A549 (cell line): Measurements from ENCODE around the gene BRDT. TPM values are rescaled to one million over a fixed set of nuclear protein-coding genes. Genes with fewer than 3 reads are reported as not detected.

ENCODE experiments used
- ATAC-seq, 2 experiments: fragments of 200-7000 bp in 1 of 2; fragments of >200 bp in 1 of 2; cut with Nextera tagmentation in 1 of 2; cut with Tn5 transposase in 1 of 2; 3 replicates each; pipeline versions ENCODE4 v1.8.0 to v1.9.1; 2018 to 2020; ENCODE audit warnings: mild to moderate bottlenecking in 1 of 2, moderate library complexity in 1 of 2
- CTCF ChIA-PET: fragments of 300-600 bp; sonication (Branson Sonifier 250); formaldehyde crosslinking; extraction: SDS; loops from one replicate; lab custom pipeline; 2021; ENCODE audit warnings: antibody characterized with exemption, inconsistent platforms; lab: Yijun Ruan, JAX
- POLR2A ChIA-PET: fragments of 350-600 bp; formaldehyde crosslinking; extraction: SDS; loops from one replicate; lab custom pipeline; 2021; ENCODE audit warnings: antibody characterized with exemption, inconsistent platforms; lab: Yijun Ruan, JAX
- DNase-seq, 2 experiments: peaks; one replicate each; pipeline versions ENCODE4 v3.0.0 to v3.0.0-alpha.2; 2011 to 2016; ENCODE audit warnings: low read depth in 1 of 2, low spot score in 1 of 2
- FAIRE-seq: peaks from 2 replicates; lab custom pipeline; 2011; peaks lifted over from hg19 to GRCh38; lab: Jason Lieb, UNC
- H3K27ac ChIP-seq, 2 experiments: fragments of >200 bp; sonication (Bioruptor Twin); formaldehyde crosslinking; 3 replicates each; pipeline ENCODE4 v1.5.1; 2016 to 2017
- H3K4me1 ChIP-seq: fragments of >200 bp; sonication (Bioruptor Twin); formaldehyde crosslinking; 3 replicates; pipeline ENCODE4 v1.6.1; 2016
- H3K4me2 ChIP-seq: fragments of >200 bp; sonication (Bioruptor Twin); formaldehyde crosslinking; 3 replicates; pipeline ENCODE4 v1.6.1; 2016
- H3K4me3 ChIP-seq: fragments of >200 bp; sonication (Bioruptor Twin); formaldehyde crosslinking; 3 replicates; pipeline ENCODE4 v1.5.1; 2016
- H3K9me3 ChIP-seq: fragments of >200 bp; sonication (Bioruptor Twin); formaldehyde crosslinking; 3 replicates; pipeline ENCODE4 v1.6.1; 2016
- BHLHE40 ChIP-seq: IDR thresholded peaks from 2 replicates; pipeline ENCODE4 v1.6.1; 2012; ENCODE audit warnings: low read depth, low read length, inconsistent platforms
- EHF ChIP-seq: fragments of 250-450 bp; sonication (Bioruptor Pico); IDR thresholded peaks from 2 replicates; pipeline ENCODE4 v1.5.0; 2020; ENCODE audit warnings: mild to moderate bottlenecking
- ELK1 ChIP-seq: fragments of 150-350 bp; IDR thresholded peaks from 2 replicates; pipeline ENCODE4 v1.6.1; 2014; ENCODE audit warnings: low read depth, mild to moderate bottlenecking, low read length
- EP300 ChIP-seq, 2 experiments: fragments of >200 bp; sonication (Bioruptor Twin); formaldehyde crosslinking; IDR thresholded peaks; 2 replicates in 1 of 2; 3 replicates in 1 of 2; pipeline ENCODE4 v1.6.1; 2016 to 2017
- FOSL2 ChIP-seq, 2 experiments: fragments of 450-650 bp in 1 of 2; fragments of >200 bp in 1 of 2; sonication (Bioruptor Twin) in 1 of 2; formaldehyde crosslinking; IDR thresholded peaks; 2 replicates each; pipeline versions ENCODE4 v1.5.0 to v1.6.1; 2016 to 2020; ENCODE audit warnings: mild to moderate bottlenecking in 1 of 2, moderate library complexity in 1 of 2
- FOXS1 ChIP-seq: fragments of 250-450 bp; sonication (Bioruptor Pico); IDR thresholded peaks from 2 replicates; pipeline ENCODE4 v1.5.0; 2020; ENCODE audit warnings: mild to moderate bottlenecking, moderate library complexity
- GATA3 ChIP-seq: IDR thresholded peaks from 2 replicates; pipeline ENCODE4 v1.6.1; 2012; ENCODE audit warnings: borderline replicate concordance
- HMGXB4 ChIP-seq: fragments of 250-450 bp; sonication (Bioruptor Pico); IDR thresholded peaks from 2 replicates; pipeline ENCODE4 v1.5.0; 2021; ENCODE audit warnings: mild to moderate bottlenecking, moderate library complexity, borderline replicate concordance
- JUNB ChIP-seq: fragments of >200 bp; sonication (Bioruptor Twin); formaldehyde crosslinking; IDR thresholded peaks from 2 replicates; pipeline ENCODE4 v1.6.1; 2016
- KDM5A ChIP-seq: fragments of 200-600 bp; sonication (generic); IDR thresholded peaks from 2 replicates; pipeline ENCODE4 v1.6.1; 2016; ENCODE audit warnings: antibody characterized with exemption, mild to moderate bottlenecking
- NFE2L2 ChIP-seq: fragments of 150-350 bp; conservative IDR thresholded peaks from 2 replicates; pipeline ENCODE4 v1.6.1; 2014; ENCODE audit warnings: low read length
- POLR2A ChIP-seq: IDR thresholded peaks from 2 replicates; pipeline ENCODE4 v1.6.1; 2012; ENCODE audit warnings: mild to moderate bottlenecking, low read length
- REST ChIP-seq: fragments of 200-600 bp; sonication (generic); IDR thresholded peaks from 2 replicates; pipeline ENCODE4 v1.6.1; 2016; ENCODE audit warnings: antibody characterized with exemption, mild to moderate bottlenecking, moderate library complexity
- SMC3 ChIP-seq: fragments of >200 bp; sonication (Bioruptor Twin); formaldehyde crosslinking; IDR thresholded peaks from 3 replicates; pipeline ENCODE4 v1.6.1; 2018; ENCODE audit warnings: inconsistent platforms
- SREBF2 ChIP-seq: fragments of 450-650 bp; IDR thresholded peaks from 2 replicates; pipeline ENCODE4 v1.6.1; 2014; ENCODE audit warnings: mild to moderate bottlenecking, moderate library complexity
- USF2 ChIP-seq: fragments of 450-650 bp; IDR thresholded peaks from 2 replicates; pipeline ENCODE4 v1.6.1; 2014; ENCODE audit warnings: antibody characterized with exemption
- ZFP36 ChIP-seq: fragments of 450-650 bp; IDR thresholded peaks from 2 replicates; pipeline ENCODE4 v1.6.1; 2014; ENCODE audit warnings: borderline replicate concordance; ENCODE audit not compliant: partially characterized antibody
- ZNF302 ChIP-seq: fragments of 250-450 bp; sonication (Bioruptor Pico); IDR thresholded peaks from 2 replicates; pipeline ENCODE4 v1.9.0; 2021; ENCODE audit warnings: inconsistent platforms, mild to moderate bottlenecking, moderate library complexity
- polyA plus RNA-seq, 4 experiments: library from polyadenylated mRNA; depleted of rRNA in 3 of 4; stranded (reverse); fragments of >200 nt; fragmentation: RNase III in 1 of 4; extraction: RNeasy Plus Mini Kit Qiagen cat#74134 plus additional on column Dnase treatment in 1 of 4; gene quantifications; 2 replicates in 3 of 4; 3 replicates in 1 of 4; pipeline ENCODE4 v1.2.3, GENCODE V29; 2011 to 2017

Gene BRDT
- polyA plus RNA-seq, 2 of the 4 experiments (the other 2 are of a cell fraction): not detected

- DNase-seq (no peak), ATAC-seq (no peak), FAIRE-seq (no peak)
- no peak overlapping the region for H3K4me2 ChIP-seq
- POLR2A ChIA-PET: no interaction called here
- no peak for TF ChIP-seq GATA3
- no peak for TF ChIP-seq ZNF302 (CRISPR knock-in tag)
- TF ChIP-seq BHLHE40: no peak
- TF ChIP-seq NFE2L2: no peak
- TF ChIP-seq KDM5A: no peak
- no peak for TF ChIP-seq USF2
- no peak for TF ChIP-seq SMC3
- no peak for TF ChIP-seq SREBF2
- TF ChIP-seq ELK1: no peak
- TF ChIP-seq EP300 (IDR thresholded peaks at IDR 0.05): no peak
- no peak for TF ChIP-seq FOXS1 (CRISPR knock-in tag)
- no peak for TF ChIP-seq FOSL2 (IDR thresholded peaks at IDR 0.05)
- no peak for TF ChIP-seq FOSL2 (CRISPR knock-in tag; IDR thresholded peaks at IDR 0.05)
- no peak for TF ChIP-seq ZFP36
- TF ChIP-seq HMGXB4 (CRISPR knock-in tag): no peak
- no peak for TF ChIP-seq JUNB
- no peak for TF ChIP-seq EHF (CRISPR knock-in tag)
- no peak for TF ChIP-seq REST
- no peak for TF ChIP-seq POLR2A
- TF ChIP-seq, all 56 proteins: peak for 0
- Histone ChIP-seq H3K27ac (no peak overlapping the region), H3K4me3 (no peak overlapping the region), H3K9me3 (no peaks in the 10 kb centered on the region), H3K4me1 (no peaks in the 10 kb centered on the region)
- CTCF ChIA-PET: no interaction called here
Measured at GRCh38 chr1:92051948-92052347, 102.7 kb downstream of the BRDT start.

Other genes with a start within 250 kb of the BRDT start
- gene TGFBR3, start 63.2 kb upstream of the BRDT start, polyA plus RNA-seq (2011; rRNA removed): 8.9 and 12.1 TPM in 2 replicates
- 5.0 to 5.8 TPM (median 5.5 TPM) in 3 replicates for gene TGFBR3, start 63.2 kb upstream of the BRDT start, polyA plus RNA-seq (2017; fragmentation: RNase III; extraction: RNeasy Plus Mini Kit Qiagen cat#74134 plus additional on column Dnase treatment)
- gene EPHX4, start 80.6 kb downstream of the BRDT start, polyA plus RNA-seq (2011; rRNA removed): 0.26 and 0.81 TPM in 2 replicates
- gene EPHX4, start 80.6 kb downstream of the BRDT start, polyA plus RNA-seq (2017; fragmentation: RNase III; extraction: RNeasy Plus Mini Kit Qiagen cat#74134 plus additional on column Dnase treatment): 0.31 to 0.45 TPM (median 0.38 TPM) in 3 replicates
- 0.36 and 0.52 TPM in 2 replicates for gene SETSIP, start 126.0 kb downstream of the BRDT start, polyA plus RNA-seq (2011; rRNA removed)
- gene SETSIP, start 126.0 kb downstream of the BRDT start, polyA plus RNA-seq (2017; fragmentation: RNase III; extraction: RNeasy Plus Mini Kit Qiagen cat#74134 plus additional on column Dnase treatment): 0.23 to 0.54 TPM (median 0.28 TPM) in 3 replicates
- gene BTBD8, start 130.9 kb downstream of the BRDT start, polyA plus RNA-seq (2011; rRNA removed): 1.7 and 2.5 TPM in 2 replicates
- gene BTBD8, start 130.9 kb downstream of the BRDT start, polyA plus RNA-seq (2017; fragmentation: RNase III; extraction: RNeasy Plus Mini Kit Qiagen cat#74134 plus additional on column Dnase treatment): 0.80 to 1.2 TPM (median 0.93 TPM) in 3 replicates